Measurements from ENCODE around the gene PURA.
A peak's percentile ranks its signal among the peaks of the same experiment; 100 is the strongest.

The PURA gene

GRCh38 chr5:140101179-140101578 lies 12.7 kb upstream of the PURA start:
- no peak for DNase-seq (ENCODE audit: low spot score)
- no peak for TF ChIP-seq CTCF (IDR thresholded peaks at IDR 0.05; ENCODE audit: borderline replicate concordance, control extremely low read depth, extremely low read depth, insufficient read depth, missing control alignments)
- in situ Hi-C loops (cut with MboI; ENCODE audit: low sequenced_read_pairs, unreplicated experiment): no loop called here

GRCh38 chr5:140103154-140103553 lies 10.8 kb upstream of the PURA start:
- no peak for DNase-seq (ENCODE audit: low spot score)
- TF ChIP-seq CTCF (IDR thresholded peaks at IDR 0.05; ENCODE audit: borderline replicate concordance, control extremely low read depth, extremely low read depth, insufficient read depth, missing control alignments): no peak
- in situ Hi-C loops (cut with MboI; ENCODE audit: low sequenced_read_pairs, unreplicated experiment): no loop called here

GRCh38 chr5:140104100-140104499 lies 9.8 kb upstream of the PURA start:
- no peak for DNase-seq (ENCODE audit: low spot score)
- TF ChIP-seq CTCF (IDR thresholded peaks at IDR 0.05; ENCODE audit: borderline replicate concordance, control extremely low read depth, extremely low read depth, insufficient read depth, missing control alignments): no peak
- in situ Hi-C loops (cut with MboI; ENCODE audit: low sequenced_read_pairs, unreplicated experiment): no loop called here

GRCh38 chr5:140106101-140106500 lies 7.8 kb upstream of the PURA start:
- TF ChIP-seq CTCF (IDR thresholded peaks at IDR 0.05; ENCODE audit: borderline replicate concordance, control extremely low read depth, extremely low read depth, insufficient read depth, missing control alignments): no peak
- in situ Hi-C loops (cut with MboI; ENCODE audit: low sequenced_read_pairs, unreplicated experiment): no loop called here
- no peak for DNase-seq (ENCODE audit: low spot score)

- in situ Hi-C loops (cut with MboI; ENCODE audit: low sequenced_read_pairs, unreplicated experiment): no loop called here
- DNase-seq (ENCODE audit: low spot score): no peak
- no peak for TF ChIP-seq CTCF (IDR thresholded peaks at IDR 0.05; ENCODE audit: borderline replicate concordance, control extremely low read depth, extremely low read depth, insufficient read depth, missing control alignments)
Measured at GRCh38 chr5:140106805-140107311, 7.1 kb upstream of the PURA start.

- TF ChIP-seq CTCF (IDR thresholded peaks at IDR 0.05; ENCODE audit: borderline replicate concordance, control extremely low read depth, extremely low read depth, insufficient read depth, missing control alignments): peak; percentile 1
- DNase-seq (ENCODE audit: low spot score): peak; percentile 94
- in situ Hi-C loops (cut with MboI; ENCODE audit: low sequenced_read_pairs, unreplicated experiment): no loop called here
Measured at GRCh38 chr5:140107312-140108092, 6.4 kb upstream of the PURA start.

Data from GM13976 (cell line).